DMS53 (cell line): ENCODE data around the gene DMBT1.

Experiments
- DNase-seq: peaks from one replicate; lab custom pipeline; 2025; lab: John Stamatoyannopoulos, UW

DMBT1 gene

GRCh38 chr10:122673269-122673668 lies 112.7 kb downstream of the DMBT1 start:
- DNase-seq = no peak

- DNase-seq = no peak
These were observed 113.2 kb downstream of the DMBT1 start for GRCh38 chr10:122673731-122674130.

- no peak for DNase-seq
These were observed 114.2 kb downstream of the DMBT1 start for GRCh38 chr10:122674781-122675180.

GRCh38 chr10:122675278-122675677 lies 114.7 kb downstream of the DMBT1 start:
- no peak for DNase-seq

GRCh38 chr10:122678266-122678665 lies 117.7 kb downstream of the DMBT1 start:
- DNase-seq = no peak

- no peak for DNase-seq
These were observed 122.0 kb downstream of the DMBT1 start for GRCh38 chr10:122682522-122682921.

- DNase-seq = peak; percentile 36
These were observed 127.9 kb downstream of the DMBT1 start for GRCh38 chr10:122688293-122688989.

- no peak for DNase-seq
These were observed 128.7 kb downstream of the DMBT1 start for GRCh38 chr10:122689146-122689820.

- DNase-seq = no peak
These were observed 132.2 kb downstream of the DMBT1 start for GRCh38 chr10:122692744-122693143.
